Activated CD4-positive, alpha-beta T cell treated with anti-CD3 and anti-CD28 coated beads, Interleukin-2, Interleukin-6, amounts not matched to agents 100 ng/mL and 50 ng/mL, durations not matched to agents 16 hours and 8 hours (primary cell): Measurements from ENCODE around the gene PPP1R3E.
A peak's percentile ranks its signal among the peaks of the same experiment; 100 is the strongest.
"Not testable (repeated sequence)": the region's sequence is repeated elsewhere in the genome, so short reads cannot be mapped to it uniquely, and the experiment has no call there.

Experiments used
- DNase-seq: peaks from one replicate; pipeline ENCODE4 v3.0.0-alpha.2; 2020

PPP1R3E gene

GRCh38 chr14:23302290-23303225 lies at the start of gene PPP1R3E:
TSS of gene PPP1R3E (minus strand) at chr14:23302859. CDS start at chr14:23302576, 283 bp downstream.
- peak; percentile 87 for DNase-seq

- DNase-seq: no peak
Measured at GRCh38 chr14:23351681-23352505, 49.2 kb upstream of the PPP1R3E start.

DNA sequence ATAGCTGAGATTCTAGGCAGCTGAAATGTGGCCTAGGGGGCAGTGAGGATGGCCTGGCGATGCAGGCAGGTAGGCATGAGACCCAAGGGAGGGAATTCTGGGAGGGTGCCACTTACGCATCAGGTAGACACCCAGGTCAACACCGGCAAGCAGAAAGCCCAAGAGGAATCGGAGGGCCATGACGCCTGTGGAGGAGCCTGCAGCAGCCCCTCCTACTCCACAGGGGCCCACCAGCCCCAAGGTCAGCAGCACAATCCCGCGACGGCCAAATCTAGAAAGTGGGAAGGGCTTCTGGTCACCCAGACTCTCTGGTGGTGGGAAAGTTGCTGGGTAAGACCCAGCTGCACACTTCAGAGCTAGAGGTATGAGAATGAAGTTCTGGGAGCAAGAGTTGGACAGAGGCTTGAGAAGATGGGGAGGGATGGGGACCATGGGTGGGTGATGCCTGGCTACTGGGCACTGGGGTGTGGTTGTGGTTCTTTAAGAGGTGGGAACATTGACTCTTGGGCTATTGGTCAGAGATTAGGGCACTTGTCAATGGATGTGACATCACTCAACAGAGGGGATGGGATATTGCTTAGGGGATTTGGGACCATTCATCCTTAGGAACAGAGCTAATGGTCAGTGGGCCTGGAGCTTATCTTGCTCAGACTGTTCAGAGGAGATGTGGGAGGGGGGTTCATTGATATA lies 46.6 kb upstream of the PPP1R3E start:
- no peak for DNase-seq

- no peak for DNase-seq
Measured at GRCh38 chr14:23348297-23348655, 45.6 kb upstream of the PPP1R3E start.

DNA sequence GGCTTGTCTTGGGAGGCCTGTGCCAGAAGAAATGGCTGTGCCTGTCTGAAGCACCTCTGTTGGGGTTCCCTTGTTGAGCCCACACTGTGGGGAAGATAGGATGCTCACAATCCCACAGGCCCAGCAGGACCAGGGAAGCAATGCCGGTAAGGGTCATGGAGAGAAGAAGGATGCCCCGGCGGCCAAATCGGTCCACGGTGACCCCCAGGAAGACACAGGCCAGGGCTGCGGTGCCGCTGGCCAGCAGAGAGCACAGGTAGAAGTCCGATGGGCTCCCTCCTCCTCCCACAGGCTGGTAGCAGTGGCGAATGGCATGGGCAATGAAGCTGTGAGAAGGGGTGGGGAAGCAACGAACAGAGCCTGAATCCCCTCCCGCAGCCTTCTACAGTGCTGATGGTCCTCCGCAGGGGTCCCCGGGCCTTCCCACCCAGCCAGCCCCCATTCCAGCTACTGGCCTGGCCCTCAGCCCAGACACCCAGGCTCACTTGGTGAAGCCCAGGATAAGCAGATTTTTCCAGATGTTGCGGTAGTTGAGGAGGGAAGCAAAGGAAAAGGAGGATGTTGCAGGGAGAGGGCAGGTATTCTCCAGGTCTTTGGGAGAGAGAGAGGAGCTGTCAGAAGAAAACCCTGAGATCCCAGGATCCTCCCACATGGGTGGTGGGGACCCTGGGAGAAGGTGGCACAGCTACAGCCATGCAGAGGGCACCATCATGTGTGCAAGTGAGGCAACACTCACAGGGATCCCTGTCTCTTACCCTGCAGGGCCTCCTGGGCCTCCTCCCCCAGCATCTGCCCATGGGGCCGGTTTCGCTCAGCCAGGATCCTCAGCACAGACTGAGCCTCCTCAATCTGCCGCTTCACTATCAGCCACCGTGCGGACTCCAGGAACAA lies 45.0 kb upstream of the PPP1R3E start:
- no peak for DNase-seq

DNA sequence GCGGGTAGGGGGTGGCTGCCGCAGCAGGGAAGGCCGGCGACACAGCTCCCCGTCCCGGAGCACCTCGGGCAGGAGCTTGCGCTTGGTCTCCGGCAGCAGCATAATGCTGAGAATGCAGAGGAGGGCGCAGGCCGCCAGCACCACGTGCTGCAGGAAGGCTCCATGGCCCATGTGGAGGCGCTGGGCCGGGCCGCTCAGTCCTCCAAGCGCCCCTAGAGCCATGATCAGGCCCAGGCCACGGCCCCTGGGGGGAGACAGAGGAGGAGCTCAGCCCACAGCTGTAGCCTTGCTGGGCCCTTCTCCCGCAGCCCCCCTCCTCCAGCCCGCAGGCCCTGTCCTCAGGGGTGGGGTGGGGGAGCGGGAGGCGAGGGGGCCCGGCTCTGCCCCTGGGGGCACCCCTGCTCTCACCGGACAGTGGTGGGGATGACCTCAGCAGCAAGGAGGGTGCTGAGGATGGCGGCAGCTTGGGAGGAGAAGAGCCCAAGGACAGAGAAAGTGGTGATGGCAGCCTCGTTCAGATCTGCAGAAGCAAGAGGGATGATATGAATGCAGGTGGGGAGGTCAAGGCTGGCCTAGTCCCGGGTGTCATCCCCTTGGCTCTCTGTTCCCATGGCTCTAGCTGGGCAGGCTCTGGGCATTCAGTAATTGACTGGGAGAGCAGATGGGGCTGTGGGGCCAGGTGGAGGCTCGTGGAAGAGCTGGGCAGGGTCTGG lies 44.2 kb upstream of the PPP1R3E start:
- DNase-seq: no peak

GRCh38 chr14:23345987-23346692 lies 43.5 kb upstream of the PPP1R3E start:
- no peak for DNase-seq

- DNase-seq: no peak
Measured at GRCh38 chr14:23344481-23344880, 41.8 kb upstream of the PPP1R3E start.

GRCh38 chr14:23339506-23340268 lies 37.0 kb upstream of the PPP1R3E start:
- DNase-seq: no peak

DNA sequence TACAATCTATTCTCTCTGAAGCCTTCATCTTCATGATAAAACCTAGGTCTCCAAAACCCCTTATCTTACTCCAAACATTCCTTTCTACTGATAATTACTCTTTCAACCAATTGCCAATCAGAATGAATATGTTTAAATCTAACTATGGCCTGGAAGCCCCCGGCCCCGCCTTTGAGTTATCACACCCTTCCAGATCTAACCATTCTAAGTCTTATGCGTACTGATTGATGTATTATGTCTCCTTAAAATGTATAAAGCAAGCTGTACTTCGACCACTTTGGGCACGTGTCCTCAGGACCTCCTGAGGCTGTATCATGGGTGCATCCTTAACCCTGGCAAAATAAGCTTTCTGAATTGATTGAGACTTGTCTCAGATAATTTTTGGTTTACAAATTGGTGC lies 33.0 kb upstream of the PPP1R3E start:
- no peak for DNase-seq

- DNase-seq: peak; percentile 81
Measured at GRCh38 chr14:23327947-23328744, 25.5 kb upstream of the PPP1R3E start.

- DNase-seq: no peak
Measured at GRCh38 chr14:23326491-23327332, 24.1 kb upstream of the PPP1R3E start.

GRCh38 chr14:23325746-23326145 lies 23.1 kb upstream of the PPP1R3E start:
- not testable (repeated sequence) for DNase-seq

DNA sequence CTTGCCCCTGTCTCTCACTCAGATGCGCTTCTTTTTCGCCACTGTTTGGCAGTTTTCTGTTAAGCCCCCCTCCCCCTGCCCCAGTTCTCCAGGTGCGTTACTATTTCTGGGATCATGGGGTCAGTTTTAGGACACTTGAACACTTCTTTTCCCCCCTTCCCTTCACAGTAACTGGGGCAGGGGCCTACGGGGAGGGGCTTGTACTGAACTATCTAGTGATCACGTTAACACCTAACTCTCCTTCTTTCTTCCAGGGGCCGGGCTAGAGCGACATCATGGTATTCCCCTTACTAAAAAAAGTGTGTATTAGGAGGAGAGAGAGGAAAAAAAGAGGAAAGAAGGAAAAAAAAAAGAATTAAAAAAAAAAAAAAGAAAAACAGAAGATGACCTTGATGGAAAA lies 22.3 kb upstream of the PPP1R3E start:
- no peak for DNase-seq

DNA sequence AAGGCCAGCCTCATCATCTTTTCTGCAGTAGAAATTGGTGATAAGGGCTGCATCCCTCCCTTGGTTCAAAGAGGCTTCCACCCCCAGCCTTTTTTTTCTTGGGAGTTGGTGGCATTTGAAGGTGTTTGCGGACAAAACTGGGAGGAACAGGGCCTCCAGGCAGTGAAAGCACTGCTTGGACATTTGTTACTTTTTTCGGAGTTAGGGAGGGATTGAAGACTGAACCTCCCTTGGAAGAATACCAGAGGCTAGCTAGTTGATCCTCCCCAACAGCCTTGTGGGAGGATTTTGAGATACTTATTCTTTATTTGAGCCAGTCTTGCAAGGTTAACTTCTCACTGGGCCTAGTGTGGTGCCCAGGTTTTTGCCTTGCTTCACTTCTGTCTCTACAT lies 21.8 kb upstream of the PPP1R3E start:
- DNase-seq: no peak

DNA sequence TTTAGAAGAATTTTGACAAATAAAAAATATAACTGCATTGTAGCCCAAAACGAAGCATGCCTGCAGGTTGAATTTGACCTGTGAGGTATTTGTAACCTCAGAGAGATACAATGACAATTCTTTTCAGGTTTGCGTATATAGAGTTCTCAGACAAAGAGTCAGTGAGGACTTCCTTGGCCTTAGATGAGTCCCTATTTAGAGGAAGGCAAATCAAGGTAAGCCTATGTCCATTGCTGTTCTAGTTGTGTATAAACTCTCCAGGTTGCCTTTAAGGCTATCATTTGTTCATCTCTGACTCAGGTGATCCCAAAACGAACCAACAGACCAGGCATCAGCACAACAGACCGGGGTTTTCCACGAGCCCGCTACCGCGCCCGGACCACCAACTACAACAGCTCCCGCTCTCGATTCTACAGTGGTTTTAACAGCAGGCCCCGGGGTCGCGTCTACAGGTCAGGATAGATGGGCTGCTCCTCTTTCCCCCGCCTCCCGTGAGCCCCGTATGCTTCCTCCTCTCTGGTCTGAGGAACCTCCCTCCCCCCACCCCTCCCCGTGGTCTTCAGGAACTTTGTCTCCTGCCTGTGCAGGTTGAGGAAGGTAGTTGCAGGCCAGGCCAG lies 21.3 kb upstream of the PPP1R3E start:
- DNase-seq: no peak
